Right renal cortex interstitium (tissue), 3 donors: ENCODE results near the gene URM1. TPM values are rescaled to one million over a fixed set of nuclear protein-coding genes. Genes with fewer than 3 reads are reported as not detected.

Experiments used
- DNase-seq, 3 donors: peaks; one replicate each; pipeline ENCODE4 v3.0.0-alpha.2; 2013; ENCODE audit warnings: low read depth in 3 of 3, low spot score in 2 of 3
- polyA plus RNA-seq, 3 donors: library from polyadenylated mRNA; unstranded; fragments of 120-200 nt; gene quantifications; one replicate each; pipeline ENCODE4 v1.2.1, GENCODE V29; 2013; ENCODE audit not compliant: insufficient read length in 3 of 3

URM1 gene
- polyA plus RNA-seq, 3 donors, result 51.4 to 60.4 (median 54.5) TPM

GRCh38 chr9:128424268-128424780 lies 53.1 kb downstream of the URM1 start:
- DNase-seq, result no peak

DNA sequence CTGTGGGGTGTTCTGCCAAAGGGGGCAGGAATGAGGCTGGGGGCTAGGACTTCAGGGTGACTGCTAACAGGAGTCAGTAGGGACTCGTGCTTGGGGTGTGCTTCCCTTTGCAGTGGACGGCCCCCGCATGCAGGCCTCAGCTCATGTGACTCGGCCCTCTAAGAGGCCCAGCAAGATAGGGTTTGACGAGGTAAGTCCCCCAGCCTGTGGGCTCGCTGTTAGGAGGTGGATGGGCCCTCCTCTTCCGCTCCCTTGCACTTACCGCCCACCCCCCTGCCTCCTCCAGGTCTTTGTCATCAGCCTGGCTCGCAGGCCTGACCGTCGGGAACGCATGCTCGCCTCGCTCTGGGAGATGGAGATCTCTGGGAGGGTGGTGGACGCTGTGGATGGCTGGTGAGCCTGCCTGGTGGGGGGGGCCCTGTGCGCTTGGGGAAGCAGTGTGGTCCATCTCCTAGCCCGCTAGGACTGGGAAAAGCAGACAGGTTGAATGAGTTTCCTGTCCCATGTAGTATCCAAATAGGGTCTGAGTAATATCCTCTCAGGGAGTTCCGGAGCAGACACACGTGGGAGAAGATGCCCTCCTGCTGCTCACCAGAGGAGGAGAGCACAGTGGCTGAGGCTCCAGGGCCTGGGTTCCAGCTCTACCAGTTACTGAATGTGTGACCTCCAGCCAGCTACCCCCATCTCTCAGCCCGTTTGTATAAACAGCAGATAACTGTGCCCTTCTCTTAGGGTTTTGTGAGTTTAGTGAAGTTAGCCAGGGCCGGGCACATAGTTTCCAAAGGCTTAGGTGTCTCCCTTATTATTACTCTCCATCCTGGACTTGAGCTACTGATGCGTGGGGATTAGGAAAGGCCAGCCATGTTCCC lies 57.7 kb downstream of the URM1 start:
- DNase-seq, result no peak

GRCh38 chr9:128429513-128430086 lies 58.4 kb downstream of the URM1 start:
- DNase-seq, result no peak

- DNase-seq, result no peak
Measured at GRCh38 chr9:128431207-128431606, 60.0 kb downstream of the URM1 start.

GRCh38 chr9:128434340-128434739 lies 63.2 kb downstream of the URM1 start:
- DNase-seq, result no peak

- DNase-seq, result no peak
Measured at GRCh38 chr9:128435611-128436010, 64.4 kb downstream of the URM1 start.

GRCh38 chr9:128438343-128439109 lies 67.4 kb downstream of the URM1 start:
- no peak for DNase-seq

DNA sequence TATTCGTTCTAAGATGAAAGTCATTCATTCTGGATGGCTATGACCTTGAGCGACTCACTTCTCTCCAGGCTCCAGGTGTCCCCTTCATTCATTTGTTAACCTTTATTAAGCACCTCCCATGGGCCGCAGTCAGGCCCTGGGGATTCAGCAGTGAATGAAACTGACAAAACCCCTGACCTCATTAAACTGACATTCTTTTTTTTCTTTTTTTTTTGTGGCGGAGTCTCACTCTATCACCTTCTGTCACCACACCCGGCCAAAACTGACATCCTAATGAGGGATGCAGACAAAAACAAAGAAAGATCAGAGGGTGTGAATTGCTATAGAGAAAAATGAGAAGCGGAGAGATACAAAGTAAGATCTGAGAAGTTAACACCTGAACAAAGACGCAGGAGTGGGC lies 68.1 kb downstream of the URM1 start:
- DNase-seq, result no peak

Other genes starting within 250 kb of the URM1 start
- 10 to 100 TPM; 35.2 to 43.5 (median 39.2) TPM for gene PTGES2, start 243.6 kb upstream of the URM1 start, polyA plus RNA-seq
- under 1 TPM; 0.29 to 0.86 (median 0.79) TPM for gene LCN2, start 221.9 kb upstream of the URM1 start, polyA plus RNA-seq
- 10 to 100 TPM; 27.6 to 36.7 (median 30.9) TPM for gene BBLN, start 211.1 kb upstream of the URM1 start, polyA plus RNA-seq
- 100 to 1,000 TPM; 105 to 106 (median 106) TPM for gene CIZ1, start 179.8 kb upstream of the URM1 start, polyA plus RNA-seq
- gene DNM1, start 168.0 kb upstream of the URM1 start, polyA plus RNA-seq, result 10 to 100 TPM; 72.8 to 78.4 (median 74.6) TPM
- 10 to 100 TPM; 67.6 to 71.2 (median 67.6) TPM for gene GOLGA2, start 95.4 kb upstream of the URM1 start, polyA plus RNA-seq
- gene SWI5, start 95.1 kb upstream of the URM1 start, polyA plus RNA-seq, result 10 to 100 TPM; 33.7 to 36.4 (median 36.1) TPM
- gene TRUB2, start 48.9 kb upstream of the URM1 start, polyA plus RNA-seq, result 10 to 100 TPM; 39.2 to 41.7 (median 39.8) TPM
- gene COQ4, start 48.5 kb upstream of the URM1 start, polyA plus RNA-seq, result 10 to 100 TPM; 51.1 to 56.2 (median 53.4) TPM
- 10 to 100 TPM; 15.2 to 19.0 (median 16.5) TPM for gene SLC27A4, start 30.8 kb upstream of the URM1 start, polyA plus RNA-seq
- gene CERCAM, start 49.5 kb downstream of the URM1 start, polyA plus RNA-seq, result 10 to 100 TPM; 31.2 to 32.3 (median 32.2) TPM
- 10 to 100 TPM; 39.6 to 43.7 (median 43.3) TPM for gene ODF2, start 84.6 kb downstream of the URM1 start, polyA plus RNA-seq
- gene GLE1, start 133.3 kb downstream of the URM1 start, polyA plus RNA-seq, result 10 to 100 TPM; 31.5 to 32.1 (median 31.8) TPM
- gene SPTAN1, start 181.2 kb downstream of the URM1 start, polyA plus RNA-seq, result 100 to 1,000 TPM; 288 to 327 (median 319) TPM